WERI-Rb-1 (cell line): ENCODE measurements around the gene IER3.

Experiments
- DNase-seq: peaks from one replicate; pipeline ENCODE4 v3.0.0-alpha.2; 2020
- H3K27ac ChIP-seq: fragments of 250-450 bp; sonication (Bioruptor Pico); 2 replicates; pipeline ENCODE4 v1.5.1; 2020; ENCODE audit warnings: mild to moderate bottlenecking, moderate library complexity
- H3K27me3 ChIP-seq: fragments of 250-450 bp; sonication (Bioruptor Pico); 2 replicates; pipeline ENCODE4 v1.5.1; 2021; ENCODE audit warnings: mild to moderate bottlenecking, low read depth, moderate library complexity; ENCODE audit not compliant: insufficient read depth, severe bottlenecking
- H3K36me3 ChIP-seq: fragments of 250-450 bp; sonication (Bioruptor Pico); 2 replicates; pipeline ENCODE4 v1.5.1; 2020; ENCODE audit warnings: mild to moderate bottlenecking, moderate library complexity
- H3K4me3 ChIP-seq: 2 replicates; pipeline ENCODE4 v1.5.1; 2011; ENCODE audit warnings: low read depth, mild to moderate bottlenecking, control low read depth, low read length
- H3K9me3 ChIP-seq: fragments of 250-450 bp; sonication (Bioruptor Pico); 2 replicates; pipeline ENCODE4 v1.5.1; 2021; ENCODE audit warnings: mild to moderate bottlenecking, moderate library complexity; ENCODE audit not compliant: severe bottlenecking
- CTCF ChIP-seq: IDR thresholded peaks from 2 replicates; pipeline ENCODE4 v1.5.1; 2011; ENCODE audit warnings: low read depth, mild to moderate bottlenecking, control low read depth, inconsistent platforms, low read length

IER3 gene

GRCh38 chr6:30730601-30731435, 13.5 kb downstream of the IER3 start:
- Histone ChIP-seq H3K27me3 (no peaks in the 10 kb centered on the region), H3K36me3 (peaks cover 89% of the 10 kb centered on the region), H3K27ac (peak overlapping the region; percentile 84), H3K4me3 (peak overlapping the region; percentile 29), H3K9me3 (no peaks in the 10 kb centered on the region)
- DNase-seq, result peak; percentile 99
- TF ChIP-seq CTCF, result peak; percentile 97

GRCh38 chr6:30727920-30728553, 16.3 kb downstream of the IER3 start:
- TF ChIP-seq CTCF, result no peak
- peaks cover 91% of the 10 kb centered on the region for H3K36me3 ChIP-seq

GRCh38 chr6:30726506-30727413, 17.6 kb downstream of the IER3 start:
- no peak for DNase-seq
- no peak overlapping the region for H3K4me3 ChIP-seq
- H3K27me3 ChIP-seq, result no peaks in the 10 kb centered on the region
- no peak overlapping the region for H3K27ac ChIP-seq
- TF ChIP-seq CTCF, result no peak
- H3K9me3 ChIP-seq, result no peaks in the 10 kb centered on the region
- H3K36me3 ChIP-seq, result peaks cover 91% of the 10 kb centered on the region

More at GRCh38 chr6:30727920-30728553, 16.3 kb downstream of the IER3 start:
- Histone ChIP-seq H3K9me3 (no peaks in the 10 kb centered on the region), H3K27ac (no peak overlapping the region), H3K4me3 (no peak overlapping the region), H3K27me3 (no peaks in the 10 kb centered on the region)
- no peak for DNase-seq

- no peak for TF ChIP-seq CTCF
- no peak overlapping the region for H3K4me3 ChIP-seq
- no peak overlapping the region for H3K27ac ChIP-seq
- H3K27me3 ChIP-seq, result no peaks in the 10 kb centered on the region
- DNase-seq, result no peak
- no peaks in the 10 kb centered on the region for H3K9me3 ChIP-seq
- peaks cover 93% of the 10 kb centered on the region for H3K36me3 ChIP-seq
Observed at GRCh38 chr6:30725713-30726505, 18.4 kb downstream of the IER3 start.
